ENCODE results near the gene MARK2. TPM values are rescaled to one million over a fixed set of nuclear protein-coding genes. Genes with fewer than 3 reads are reported as not detected.

The MARK2 gene
- total and polyA plus RNA-seq, 10 of the 15 experiments (the other 5 are each of a cell fraction or from before 2014, with no cell fraction given): 0.19 to 29.5 (median 13.2) TPM

GRCh38 chr11:63839508-63840355 is 822 bp downstream of the MARK2 start (continued):
- TF ChIP-seq ETV6 (conservative IDR thresholded peaks at IDR 0.05 in 1 of 2, IDR thresholded peaks at IDR 0.05 in 1 of 2; ENCODE audit: borderline replicate concordance in 1 of 2, low read depth in 1 of 2) (peak in 1 of 2 experiments; percentile 49; a peak in 2 of 4 replicates), ZBTB11 (CRISPR knock-in tag; IDR thresholded peaks at IDR 0.05) (no peak), SUPT20H (IDR thresholded peaks at IDR 0.05; ENCODE audit: borderline replicate concordance, control insufficient read depth, low read depth, low read length) (no peak), ATF3 (IDR thresholded peaks at IDR 0.05; ENCODE audit: borderline replicate concordance, extremely low read depth, low read depth, low read length) (no peak), STAT1 (conservative IDR thresholded peaks at IDR 0.05) (no peak), NRF1 (conservative IDR thresholded peaks at IDR 0.05; ENCODE audit: low read depth, low read length) (no peak), NBN (IDR thresholded peaks at IDR 0.05) (peak; percentile 76; the same call in 1 of the 2 replicates), SIN3A (IDR thresholded peaks at IDR 0.05; ENCODE audit: low read depth, low read length) (no peak), IRF3 (IDR thresholded peaks at IDR 0.05) (no peak), ZBED1 (IDR thresholded peaks at IDR 0.05; ENCODE audit: borderline replicate concordance) (no peak), RBBP5 (conservative IDR thresholded peaks at IDR 0.05) (no peak), ZBTB4 (CRISPR knock-in tag; IDR thresholded peaks at IDR 0.05) (no peak), HSF1 (IDR thresholded peaks at IDR 0.05; ENCODE audit: low read depth, low read length) (no peak), KAT2A (conservative IDR thresholded peaks at IDR 0.05; ENCODE audit: control insufficient read depth, low read depth, low read length) (no peak), FOXM1 (IDR thresholded peaks at IDR 0.05; ENCODE audit: low read depth, low read length) (no peak), POU2F2 (IDR thresholded peaks at IDR 0.05; ENCODE audit: borderline replicate concordance, low read depth, low read length) (no peak), EGR1 (IDR thresholded peaks at IDR 0.05; ENCODE audit: borderline replicate concordance in 1 of 2, low read depth in 2 of 2, low read length in 2 of 2) (peak in 1 of 2 experiments; percentile 95; a peak in 2 of 3 replicates), SMARCA5 (IDR thresholded peaks at IDR 0.05) (0 out of 2 replicates have a peak, but pooled peaks have one; percentile 6), SRF (IDR thresholded peaks at IDR 0.05; ENCODE audit: low read depth in 2 of 2, low read length in 2 of 2) (no peak)

Data from GM12878 (cell line).